GM23338 (cell line): ENCODE data around the gene ILDR2. TPM values are rescaled to one million over a fixed set of nuclear protein-coding genes. Genes with fewer than 3 reads are reported as not detected.

Experiments
- ATAC-seq: fragments of 200-7000 bp; cut with Tn5 transposase; 3 replicates; pipeline ENCODE4 v1.9.1; 2020
- DNase-seq: peaks from one replicate; pipeline ENCODE4 v3.0.0-alpha.2; 2015; ENCODE audit warnings: low spot score
- H2AFZ ChIP-seq: fragments of 200-600 bp; sonication (generic); 2 replicates; pipeline ENCODE4 v1.8.0; 2016; ENCODE audit warnings: antibody characterized with exemption, mild to moderate bottlenecking, moderate library complexity
- H3F3A ChIP-seq: fragments of 200-600 bp; sonication (generic); replicated peaks from 2 replicates; pipeline ENCODE4 v1.8.0; 2017; ENCODE audit warnings: antibody characterized with exemption, mixed run types, low read depth
- H3K27ac ChIP-seq: fragments of 200-600 bp; sonication (generic); 2 replicates; pipeline ENCODE4 v1.6.1; 2016; ENCODE audit warnings: low read depth
- H3K27me3 ChIP-seq: fragments of 200-600 bp; sonication (generic); 2 replicates; pipeline ENCODE4 v1.8.0; 2016; ENCODE audit warnings: mild to moderate bottlenecking, mixed run types, moderate library complexity; ENCODE audit not compliant: insufficient read depth
- H3K36me3 ChIP-seq: fragments of 200-600 bp; sonication (generic); 2 replicates; pipeline ENCODE4 v1.8.0; 2016; ENCODE audit warnings: mild to moderate bottlenecking; ENCODE audit not compliant: insufficient read depth
- H3K4me1 ChIP-seq: fragments of 200-600 bp; sonication (generic); 2 replicates; pipeline ENCODE4 v1.8.0; 2016; ENCODE audit warnings: mild to moderate bottlenecking, moderate library complexity; ENCODE audit not compliant: insufficient read depth
- H3K4me2 ChIP-seq: fragments of 200-600 bp; sonication (generic); 2 replicates; pipeline ENCODE4 v1.7.1; 2017; ENCODE audit warnings: mixed run types
- H3K4me3 ChIP-seq: fragments of 200-600 bp; sonication (generic); 2 replicates; pipeline ENCODE4 v1.6.1; 2016; ENCODE audit warnings: mixed run types
- H3K79me2 ChIP-seq: fragments of 200-600 bp; sonication (generic); replicated peaks from 2 replicates; pipeline ENCODE4 v1.8.0; 2017; ENCODE audit warnings: mild to moderate bottlenecking; ENCODE audit not compliant: insufficient read depth
- H3K9me2 ChIP-seq: fragments of 200-600 bp; sonication (generic); 2 replicates; pipeline ENCODE4 v1.8.0; 2017; ENCODE audit not compliant: insufficient read depth
- H4K20me1 ChIP-seq: fragments of 200-600 bp; sonication (generic); replicated peaks from 2 replicates; pipeline ENCODE4 v1.8.0; 2017; ENCODE audit warnings: mild to moderate bottlenecking; ENCODE audit not compliant: insufficient read depth
- H3K27ac Mint-ChIP-seq: 2 replicates; pipeline ENCODE4 v1.8.0; 2020; ENCODE audit warnings: inconsistent platforms, mild to moderate bottlenecking, moderate library complexity, mixed read lengths
- H3K27me3 Mint-ChIP-seq: 3 replicates; pipeline ENCODE4 v1.8.0; 2022; ENCODE audit warnings: low read depth, mild to moderate bottlenecking, moderate library complexity, mixed read lengths, inconsistent platforms; ENCODE audit not compliant: insufficient read depth, poor library complexity
- H3K36me3 Mint-ChIP-seq: 3 replicates; pipeline ENCODE4 v1.8.0; 2021; ENCODE audit warnings: low read depth, mild to moderate bottlenecking, inconsistent platforms, moderate library complexity, mixed read lengths
- H3K4me1 Mint-ChIP-seq: 3 replicates; pipeline ENCODE4 v1.8.0; 2020; ENCODE audit warnings: mild to moderate bottlenecking, inconsistent platforms, mixed read lengths
- H3K4me3 Mint-ChIP-seq: 3 replicates; pipeline ENCODE4 v1.8.0; 2021; ENCODE audit warnings: moderate library complexity, mild to moderate bottlenecking, inconsistent platforms, mixed read lengths
- H3K9me3 Mint-ChIP-seq: 3 replicates; pipeline ENCODE4 v1.8.0; 2020; ENCODE audit warnings: moderate library complexity, mild to moderate bottlenecking, inconsistent platforms, mixed read lengths
- CREB1 ChIP-seq: fragments of 250-450 bp; sonication (Bioruptor Pico); IDR thresholded peaks from 2 replicates; pipeline ENCODE4 v1.5.0; 2020; ENCODE audit warnings: low read depth, mild to moderate bottlenecking, moderate library complexity
- CTCF ChIP-seq, 2 experiments: fragments of 200-600 bp in 1 of 2; sonication (generic) in 1 of 2; conservative IDR thresholded peaks; 2 replicates each; pipeline versions ENCODE4 v1.5.1 to v1.6.1; 2016 to 2017; ENCODE audit warnings: antibody characterized with exemption in 2 of 2, low read depth in 2 of 2, mild to moderate bottlenecking in 2 of 2, moderate library complexity in 1 of 2
- EZH2phosphoT487 ChIP-seq: fragments of 200-600 bp; sonication (generic); IDR thresholded peaks from one replicate; pipeline ENCODE4 v1.8.1; 2018; ENCODE audit warnings: antibody characterized with exemption; ENCODE audit not compliant: unreplicated experiment
- POLR2AphosphoS5 ChIP-seq: IDR thresholded peaks from 2 replicates; pipeline ENCODE4 v1.6.1; 2016; ENCODE audit warnings: antibody characterized with exemption, low read depth
- STAT1 ChIP-seq: IDR thresholded peaks from one replicate; pipeline ENCODE4 v1.6.1; 2016; ENCODE audit warnings: antibody characterized with exemption; ENCODE audit not compliant: unreplicated experiment
- ZNF114 ChIP-seq: fragments of 250-450 bp; sonication (Bioruptor Pico); IDR thresholded peaks from 2 replicates; pipeline ENCODE4 v1.5.0; 2020; ENCODE audit warnings: mild to moderate bottlenecking, moderate library complexity
- ZNF331 ChIP-seq: fragments of 250-450 bp; sonication (Bioruptor Pico); IDR thresholded peaks from 2 replicates; pipeline ENCODE4 v1.5.0; 2020; ENCODE audit warnings: low read depth, mild to moderate bottlenecking, moderate library complexity
- ZNF462 ChIP-seq: fragments of 250-450 bp; sonication (Bioruptor Pico); IDR thresholded peaks from 2 replicates; pipeline ENCODE4 v1.5.0; 2020; ENCODE audit warnings: mild to moderate bottlenecking, moderate library complexity
- polyA plus RNA-seq: library from polyadenylated mRNA; unstranded; fragments of >200 nt; fragmentation: Nextera tagmentation; extraction: Ambion mirVana; gene quantifications from 2 replicates; pipeline ENCODE4 v1.2.1, GENCODE V29; 2016
- total RNA-seq: library from RNA; depleted of rRNA; stranded (reverse); fragments of >200 nt; shearing (Covaris generic); gene quantifications from 2 replicates; pipeline ENCODE4 v1.2.3, GENCODE V29; 2014

Gene ILDR2
- total and polyA plus RNA-seq, 2 experiments from 2014 or later = 0.27 to 2.4 TPM

DNA sequence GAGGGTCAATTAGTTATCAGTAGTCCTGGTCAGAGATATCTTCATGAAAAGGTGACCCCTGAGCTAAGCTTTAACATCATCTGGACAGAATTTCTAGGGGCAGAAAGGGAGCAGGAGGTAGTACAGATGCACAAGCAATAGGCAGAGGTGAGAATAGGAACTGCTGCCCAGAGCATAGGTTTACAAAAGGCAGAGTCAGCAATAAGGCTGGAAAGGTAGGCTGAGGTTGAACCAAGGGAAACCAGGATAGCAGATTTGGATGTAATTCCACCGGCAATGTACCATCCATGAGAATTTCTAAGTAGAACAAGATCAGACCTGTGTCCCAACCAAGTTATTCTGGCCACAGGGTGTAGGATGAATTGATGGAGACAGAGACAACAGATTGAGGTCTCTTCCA lies 6.2 kb upstream of the ILDR2 start (continued):
- TF ChIP-seq CTCF (conservative IDR thresholded peaks at IDR 0.05; ENCODE audit: low read depth in 2 of 2) = no peak
- no peak for TF ChIP-seq CREB1 (CRISPR knock-in tag)
- TF ChIP-seq POLR2AphosphoS5 = no peak
- no peak for TF ChIP-seq ZNF462 (CRISPR knock-in tag)

DNA sequence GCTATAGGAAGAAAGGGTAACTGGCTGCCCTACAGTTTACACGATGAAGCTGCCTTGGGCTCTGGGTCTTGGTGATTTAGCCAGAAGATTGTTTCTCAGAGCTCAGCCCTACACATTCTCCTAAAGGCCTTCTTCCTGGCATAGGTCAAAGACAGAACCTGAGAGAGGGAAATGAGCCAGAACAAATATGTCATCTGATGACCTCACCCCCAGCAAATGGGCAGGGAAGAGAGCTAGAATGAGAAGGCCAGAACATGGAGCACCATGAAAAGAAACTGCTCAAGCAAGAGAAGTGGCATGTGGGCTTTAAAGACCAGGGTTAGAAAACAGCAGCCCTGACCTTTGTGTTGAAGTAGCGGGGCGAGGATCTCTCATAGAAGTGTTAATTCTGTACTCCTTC lies 5.5 kb upstream of the ILDR2 start:
- no peak for TF ChIP-seq ZNF114 (CRISPR knock-in tag)
- TF ChIP-seq STAT1 = no peak
- no peak for TF ChIP-seq EZH2phosphoT487
- no peak for TF ChIP-seq ZNF331 (CRISPR knock-in tag)
- Mint-ChIP-seq H3K9me3 (no peaks in the 10 kb centered on the region), H3K4me1 (peaks cover 4% of the 10 kb centered on the region; the same call in 2 of the 3 replicates), H3K27me3 (peaks cover 19% of the 10 kb centered on the region), H3K36me3 (no peaks in the 10 kb centered on the region), H3K27ac (no peak overlapping the region), H3K4me3 (no peak overlapping the region)
- H4K20me1 ChIP-seq = no peaks in the 10 kb centered on the region
- H3K4me1 ChIP-seq = peaks cover 4% of the 10 kb centered on the region; the same call in 1 of the 2 replicates
- ATAC-seq (no peak), DNase-seq (no peak)
- no peaks in the 10 kb centered on the region for H3K9me2 ChIP-seq
- no peak overlapping the region for H3K27ac ChIP-seq
- H3K4me2 ChIP-seq = no peak overlapping the region
- no peak overlapping the region for H2AFZ ChIP-seq
- no peaks in the 10 kb centered on the region for H3K36me3 ChIP-seq
- no peaks in the 10 kb centered on the region for H3K79me2 ChIP-seq
- peaks cover 37% of the 10 kb centered on the region for H3K27me3 ChIP-seq
- no peaks in the 10 kb centered on the region; the same call in 1 of the 2 replicates for H3F3A ChIP-seq
- H3K4me3 ChIP-seq = no peak overlapping the region
